ENCODE data around the gene TFB2M. TPM values are rescaled to one million over a fixed set of nuclear protein-coding genes. Genes with fewer than 3 reads are reported as not detected.

Gene TFB2M
- polyA plus RNA-seq, 3 donors = 4.9 to 9.7 (median 7.9) TPM

- H3K9me3 Mint-ChIP-seq = peaks cover 0 to 6% (median 0%) of the 10 kb centered on the region in 7 donors
- DNase-seq = peak; percentile 67 to 82 (median 74)
- H3K27ac ChIP-seq (ENCODE audit: low read depth in 1 of 2, low read length in 2 of 2) = peak overlapping the region; percentile 87 to 92
- peak overlapping the region; percentile 42 for H2AFZ ChIP-seq (ENCODE audit: insufficient read depth, low read depth, low read length, poor library complexity, severe bottlenecking)
- peak overlapping the region in 1 of 3 experiments; percentile 43 for H3K4me3 ChIP-seq (replicated peaks in 1 of 3; ENCODE audit: low read depth in 2 of 3, low read length in 3 of 3)
- H3K4me1 ChIP-seq (ENCODE audit: control insufficient read depth in 1 of 2, insufficient read depth in 2 of 2, low read length in 2 of 2) = peaks cover 73 to 82% of the 10 kb centered on the region in 2 donors
- H3K27me3 Mint-ChIP-seq (ENCODE audit: low read depth in 3 of 3) = no peaks in the 10 kb centered on the region
- H3K4me3 Mint-ChIP-seq = peak overlapping the region; percentile 56 to 84
- TF ChIP-seq, protein P1, sequence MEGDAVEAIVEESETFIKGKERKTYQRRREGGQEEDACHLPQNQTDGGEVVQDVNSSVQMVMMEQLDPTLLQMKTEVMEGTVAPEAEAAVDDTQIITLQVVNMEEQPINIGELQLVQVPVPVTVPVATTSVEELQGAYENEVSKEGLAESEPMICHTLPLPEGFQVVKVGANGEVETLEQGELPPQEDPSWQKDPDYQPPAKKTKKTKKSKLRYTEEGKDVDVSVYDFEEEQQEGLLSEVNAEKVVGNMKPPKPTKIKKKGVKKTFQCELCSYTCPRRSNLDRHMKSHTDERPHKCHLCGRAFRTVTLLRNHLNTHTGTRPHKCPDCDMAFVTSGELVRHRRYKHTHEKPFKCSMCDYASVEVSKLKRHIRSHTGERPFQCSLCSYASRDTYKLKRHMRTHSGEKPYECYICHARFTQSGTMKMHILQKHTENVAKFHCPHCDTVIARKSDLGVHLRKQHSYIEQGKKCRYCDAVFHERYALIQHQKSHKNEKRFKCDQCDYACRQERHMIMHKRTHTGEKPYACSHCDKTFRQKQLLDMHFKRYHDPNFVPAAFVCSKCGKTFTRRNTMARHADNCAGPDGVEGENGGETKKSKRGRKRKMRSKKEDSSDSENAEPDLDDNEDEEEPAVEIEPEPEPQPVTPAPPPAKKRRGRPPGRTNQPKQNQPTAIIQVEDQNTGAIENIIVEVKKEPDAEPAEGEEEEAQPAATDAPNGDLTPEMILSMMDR (IDR thresholded peaks at IDR 0.05) = no peak
- peak overlapping the region; percentile 43 for H3K4me2 ChIP-seq (replicated peaks; ENCODE audit: extremely low read depth, low read length, poor library complexity, severe bottlenecking)
- peak overlapping the region; percentile 93 to 98 (median 96) for H3K27ac Mint-ChIP-seq
- intact Hi-C loops (cut with micrococcal nuclease) = loop anchor here in 1 of 2 donors (5.0 kb wide), 1 partner anchor 38 kb away; no protein-coding TSS in a partner anchor
- 0% methylated on average over 4 of the region's 8 CpGs for WGBS (ENCODE audit: insufficient coverage)
- no peaks in the 10 kb centered on the region for H3K36me3 ChIP-seq (replicated peaks in 1 of 2; ENCODE audit: control insufficient read depth in 1 of 2, insufficient read depth in 2 of 2, low read length in 2 of 2)
- H3K9ac ChIP-seq (ENCODE audit: insufficient read depth, low read length, poor library complexity, severe bottlenecking) = peak overlapping the region; percentile 39
- peaks cover 97% of the 10 kb centered on the region for H3K79me2 ChIP-seq (ENCODE audit: insufficient read depth, low read length)
- no peaks in the 10 kb centered on the region for H3K9me3 ChIP-seq (replicated peaks in 1 of 2; ENCODE audit: control insufficient read depth in 1 of 2, insufficient read depth in 1 of 2, low read length in 2 of 2)
- peaks cover 2 to 5% of the 10 kb centered on the region in 2 donors for H3K36me3 Mint-ChIP-seq
- H4K20me1 ChIP-seq (ENCODE audit: insufficient read depth, low read length) = no peaks in the 10 kb centered on the region
- no peaks in the 10 kb centered on the region for H3K27me3 ChIP-seq (ENCODE audit: control insufficient read depth in 2 of 2, insufficient read depth in 2 of 2, low read length in 2 of 2)
- H3K4me1 Mint-ChIP-seq = peaks cover 60% of the 10 kb centered on the region
Observed at GRCh38 chr1:246569248-246570238, 3.5 kb upstream of the TFB2M start.

- H3K27me3 ChIP-seq (ENCODE audit: control insufficient read depth in 2 of 2, insufficient read depth in 2 of 2, low read length in 2 of 2) = no peaks in the 10 kb centered on the region
- Mint-ChIP-seq H3K27ac (peak overlapping the region in 5 of 7 donors; percentile 94 to 98 (median 96)), H3K9me3 (peaks cover 0 to 6% (median 0%) of the 10 kb centered on the region in 7 donors), H3K4me1 (peaks cover 51% of the 10 kb centered on the region), H3K36me3 (peaks cover 7 to 12% of the 10 kb centered on the region in 2 donors), H3K4me3 (peak overlapping the region; percentile 98), H3K27me3 (ENCODE audit: low read depth in 3 of 3) (no peaks in the 10 kb centered on the region)
- TF ChIP-seq, protein P1 (IDR thresholded peaks at IDR 0.05) = no peak
- DNase-seq = no peak
- H3K36me3 ChIP-seq (replicated peaks in 1 of 2; ENCODE audit: control insufficient read depth in 1 of 2, insufficient read depth in 2 of 2, low read length in 2 of 2) = peaks cover 2 to 13% of the 10 kb centered on the region in 2 donors
- H3K4me2 ChIP-seq (replicated peaks; ENCODE audit: extremely low read depth, low read length, poor library complexity, severe bottlenecking) = peak overlapping the region; percentile 78
- WGBS (ENCODE audit: insufficient coverage) = 0% methylated on average over 1 of the region's 4 CpGs
- no peaks in the 10 kb centered on the region for H4K20me1 ChIP-seq (ENCODE audit: insufficient read depth, low read length)
- intact Hi-C loops (cut with micrococcal nuclease) = loop anchor here (2.0 to 5.0 kb wide), 2 partner anchors 40 to 41 kb away; no protein-coding TSS in a partner anchor
- peaks cover 97% of the 10 kb centered on the region for H3K79me2 ChIP-seq (ENCODE audit: insufficient read depth, low read length)
- peak overlapping the region in 1 of 2 donors; percentile 92 for H3K27ac ChIP-seq (ENCODE audit: low read depth in 1 of 2, low read length in 2 of 2)
- H3K9me3 ChIP-seq (replicated peaks in 1 of 2; ENCODE audit: control insufficient read depth in 1 of 2, insufficient read depth in 1 of 2, low read length in 2 of 2) = no peaks in the 10 kb centered on the region
- H3K4me1 ChIP-seq (ENCODE audit: control insufficient read depth in 1 of 2, insufficient read depth in 2 of 2, low read length in 2 of 2) = peaks cover 61 to 77% of the 10 kb centered on the region in 2 donors
- peak overlapping the region; percentile 92 for H2AFZ ChIP-seq (ENCODE audit: insufficient read depth, low read depth, low read length, poor library complexity, severe bottlenecking)
- peak overlapping the region; percentile 93 for H3K9ac ChIP-seq (ENCODE audit: insufficient read depth, low read length, poor library complexity, severe bottlenecking)
- H3K4me3 ChIP-seq (replicated peaks in 1 of 3; ENCODE audit: low read depth in 2 of 3, low read length in 3 of 3) = peak overlapping the region in 2 of 3 experiments; percentile 89 to 96
Observed at GRCh38 chr1:246567646-246568235, 1.7 kb upstream of the TFB2M start.

Measured in CD14-positive monocyte (primary cell).